ENCODE data around the gene C11orf16. TPM values are rescaled to one million over a fixed set of nuclear protein-coding genes. Genes with fewer than 3 reads are reported as not detected.
"Not testable (repeated sequence)": the region's sequence is repeated elsewhere in the genome, so short reads cannot be mapped to it uniquely, and the experiment has no call there.

C11orf16 gene
- total RNA-seq, 1 experiment from 2014 or later = not detected

DNA sequence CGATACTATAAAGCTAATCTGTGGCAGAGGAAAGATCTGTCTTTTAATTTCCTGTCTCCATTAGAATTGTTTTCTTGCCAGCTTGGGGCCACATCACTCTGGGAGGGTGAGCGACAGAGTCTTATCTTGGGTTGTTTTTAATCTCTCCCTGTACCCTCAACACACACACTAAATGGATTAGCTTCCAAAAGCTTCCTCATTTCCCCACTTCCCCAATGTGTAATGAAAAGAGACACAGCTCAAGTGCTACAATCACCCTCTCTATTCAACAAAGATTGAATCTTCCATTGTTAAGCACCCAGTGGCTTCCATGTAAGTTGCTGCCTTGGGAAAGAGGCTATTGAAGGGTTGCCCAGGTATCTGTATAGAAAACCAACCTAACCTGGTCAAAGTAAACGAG lies 16.1 kb upstream of the C11orf16 start:
- DNase-seq = no peak
- Histone ChIP-seq H3K4me3 (ENCODE audit: insufficient read depth, low read depth, low read length) (no peak overlapping the region), H3K36me3 (replicated peaks; ENCODE audit: control insufficient read depth, insufficient read depth, low read length) (no peaks in the 10 kb centered on the region), H3K27me3 (ENCODE audit: control insufficient read depth, insufficient read depth, low read length) (no peaks in the 10 kb centered on the region)

DNA sequence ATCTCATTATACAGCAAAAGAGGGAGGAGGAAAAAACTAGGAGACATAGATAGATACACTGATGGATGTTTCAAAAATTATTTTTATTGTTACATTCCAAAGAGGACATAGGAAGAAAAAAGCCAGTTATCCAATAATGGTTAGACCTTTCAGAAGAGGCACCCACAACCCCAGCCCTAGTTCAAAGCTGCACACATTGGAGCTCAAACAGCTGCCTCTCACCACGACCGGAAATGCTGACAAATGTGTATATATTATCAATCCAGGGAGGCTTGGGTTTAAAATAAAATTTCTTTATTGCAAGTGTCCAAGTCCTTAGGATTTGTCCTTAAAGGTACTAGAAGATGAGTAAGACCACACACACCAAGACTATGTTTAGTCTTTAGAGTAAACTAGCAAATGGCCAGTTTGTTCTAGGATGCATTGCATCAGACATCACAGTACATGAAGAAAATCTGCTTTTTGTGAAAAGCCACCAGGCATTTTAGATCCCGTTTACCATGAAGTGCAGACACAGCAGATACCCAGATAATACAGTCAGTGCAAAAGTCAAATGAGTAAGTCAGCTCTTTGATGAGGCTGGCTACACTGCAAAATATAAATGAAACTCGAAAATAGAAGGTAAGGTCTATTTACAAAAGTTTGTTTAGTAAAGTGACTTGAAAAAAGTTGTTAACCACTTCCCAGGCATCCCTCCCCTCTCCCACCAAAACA lies 14.6 kb upstream of the C11orf16 start:
- DNase-seq = no peak
- no peaks in the 10 kb centered on the region for H3K27me3 ChIP-seq (ENCODE audit: control insufficient read depth, insufficient read depth, low read length)
- H3K36me3 ChIP-seq (replicated peaks; ENCODE audit: control insufficient read depth, insufficient read depth, low read length) = no peaks in the 10 kb centered on the region
- H3K4me3 ChIP-seq (ENCODE audit: insufficient read depth, low read depth, low read length) = no peak overlapping the region

GRCh38 chr11:8942518-8943066 lies 9.8 kb upstream of the C11orf16 start, which contains the start of gene ASCL3:
TSS of gene ASCL3 (minus strand) at chr11:8943016. CDS start at chr11:8938161, 4,855 bp downstream.
- Histone ChIP-seq H3K36me3 (replicated peaks; ENCODE audit: control insufficient read depth, insufficient read depth, low read length) (no peaks in the 10 kb centered on the region), H3K4me3 (ENCODE audit: insufficient read depth, low read depth, low read length) (no peak within 1 kb of the TSS), H3K27me3 (ENCODE audit: control insufficient read depth, insufficient read depth, low read length) (no peaks in the 10 kb centered on the region)
- no peak for DNase-seq

GRCh38 chr11:8941341-8942103 lies 8.8 kb upstream of the C11orf16 start:
- DNase-seq = no peak
- Histone ChIP-seq H3K27me3 (ENCODE audit: control insufficient read depth, insufficient read depth, low read length) (no peaks in the 10 kb centered on the region), H3K4me3 (ENCODE audit: insufficient read depth, low read depth, low read length) (no peak overlapping the region), H3K36me3 (replicated peaks; ENCODE audit: control insufficient read depth, insufficient read depth, low read length) (no peaks in the 10 kb centered on the region)

GRCh38 chr11:8937659-8938058 lies 4.9 kb upstream of the C11orf16 start:
- Histone ChIP-seq H3K4me3 (ENCODE audit: insufficient read depth, low read depth, low read length) (no peak overlapping the region), H3K27me3 (ENCODE audit: control insufficient read depth, insufficient read depth, low read length) (no peaks in the 10 kb centered on the region), H3K36me3 (replicated peaks; ENCODE audit: control insufficient read depth, insufficient read depth, low read length) (no peaks in the 10 kb centered on the region)
- no peak for DNase-seq

DNA sequence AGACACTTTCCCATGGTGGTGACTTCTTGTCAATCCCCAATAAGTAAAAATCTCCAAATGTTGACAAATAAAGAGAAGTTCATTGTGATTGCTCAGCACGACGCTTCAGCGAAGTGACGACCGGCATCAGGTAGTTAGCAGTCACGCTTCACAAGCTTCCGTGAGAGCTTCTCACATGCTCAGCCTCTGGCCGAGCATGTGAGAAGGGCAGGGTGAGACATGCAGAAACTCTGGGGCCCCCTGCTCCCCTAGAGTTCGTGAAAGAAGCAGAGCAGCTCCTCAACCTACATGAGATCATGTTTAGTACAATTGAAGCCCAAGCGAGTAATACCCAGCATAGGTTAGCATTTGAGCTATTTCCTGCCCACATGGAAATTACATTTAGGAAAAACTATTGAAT lies 4.4 kb upstream of the C11orf16 start:
- H3K36me3 ChIP-seq (replicated peaks; ENCODE audit: control insufficient read depth, insufficient read depth, low read length) = no peaks in the 10 kb centered on the region
- DNase-seq = no peak
- no peak overlapping the region for H3K4me3 ChIP-seq (ENCODE audit: insufficient read depth, low read depth, low read length)
- H3K27me3 ChIP-seq (ENCODE audit: control insufficient read depth, insufficient read depth, low read length) = no peaks in the 10 kb centered on the region

DNA sequence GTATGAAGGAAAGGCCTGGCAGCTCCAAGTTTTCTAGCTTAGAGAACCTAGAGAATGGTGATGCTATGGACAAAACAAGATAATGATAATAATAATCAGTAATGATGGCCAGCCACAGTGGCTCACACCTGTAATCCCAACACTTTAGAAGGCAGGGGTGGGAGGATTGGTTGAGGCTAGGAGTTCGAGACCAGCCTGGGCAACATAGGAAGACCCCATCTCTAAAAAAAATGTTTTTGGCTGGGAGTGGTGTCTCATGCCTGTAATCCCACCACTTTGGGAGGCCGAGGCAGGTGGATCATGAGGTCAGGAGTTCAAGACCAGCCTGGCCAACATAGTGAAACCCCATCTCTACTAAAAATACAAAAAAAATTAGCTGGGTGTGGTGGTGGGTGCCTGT lies 3.0 kb upstream of the C11orf16 start:
- H3K4me3 ChIP-seq (ENCODE audit: insufficient read depth, low read depth, low read length); DNase-seq; H3K36me3 ChIP-seq (replicated peaks; ENCODE audit: control insufficient read depth, insufficient read depth, low read length); H3K27me3 ChIP-seq (ENCODE audit: control insufficient read depth, insufficient read depth, low read length): not testable (repeated sequence)

GRCh38 chr11:8934742-8935488 lies 2.2 kb upstream of the C11orf16 start:
- H3K27me3 ChIP-seq (ENCODE audit: control insufficient read depth, insufficient read depth, low read length) = no peaks in the 10 kb centered on the region
- no peak for DNase-seq
- H3K4me3 ChIP-seq (ENCODE audit: insufficient read depth, low read depth, low read length) = no peak overlapping the region
- H3K36me3 ChIP-seq (replicated peaks; ENCODE audit: control insufficient read depth, insufficient read depth, low read length) = no peaks in the 10 kb centered on the region

DNA sequence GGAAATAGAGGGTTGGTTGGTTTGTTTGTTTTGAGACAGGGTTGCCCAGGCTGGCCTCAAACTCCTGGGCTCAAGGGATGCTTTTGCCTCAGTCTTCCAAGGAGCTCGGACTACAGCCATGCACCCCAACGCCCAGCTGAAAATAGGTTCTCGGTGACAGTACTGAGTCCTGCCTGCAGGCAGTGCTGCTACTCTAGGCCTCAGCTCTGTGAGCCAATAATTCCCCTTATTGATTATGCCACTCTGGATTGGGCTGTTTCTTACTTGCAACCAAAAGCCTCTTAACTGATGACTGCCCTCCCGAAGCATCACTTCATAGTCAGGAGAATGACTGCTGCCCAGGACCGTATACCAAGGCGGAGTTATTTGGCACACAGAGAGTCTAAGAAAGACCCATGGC lies 1.2 kb upstream of the C11orf16 start:
- peak; percentile 51 for DNase-seq
- H3K4me3 ChIP-seq (ENCODE audit: insufficient read depth, low read depth, low read length) = no peak overlapping the region
- H3K36me3 ChIP-seq (replicated peaks; ENCODE audit: control insufficient read depth, insufficient read depth, low read length) = no peaks in the 10 kb centered on the region
- no peaks in the 10 kb centered on the region for H3K27me3 ChIP-seq (ENCODE audit: control insufficient read depth, insufficient read depth, low read length)

DNA sequence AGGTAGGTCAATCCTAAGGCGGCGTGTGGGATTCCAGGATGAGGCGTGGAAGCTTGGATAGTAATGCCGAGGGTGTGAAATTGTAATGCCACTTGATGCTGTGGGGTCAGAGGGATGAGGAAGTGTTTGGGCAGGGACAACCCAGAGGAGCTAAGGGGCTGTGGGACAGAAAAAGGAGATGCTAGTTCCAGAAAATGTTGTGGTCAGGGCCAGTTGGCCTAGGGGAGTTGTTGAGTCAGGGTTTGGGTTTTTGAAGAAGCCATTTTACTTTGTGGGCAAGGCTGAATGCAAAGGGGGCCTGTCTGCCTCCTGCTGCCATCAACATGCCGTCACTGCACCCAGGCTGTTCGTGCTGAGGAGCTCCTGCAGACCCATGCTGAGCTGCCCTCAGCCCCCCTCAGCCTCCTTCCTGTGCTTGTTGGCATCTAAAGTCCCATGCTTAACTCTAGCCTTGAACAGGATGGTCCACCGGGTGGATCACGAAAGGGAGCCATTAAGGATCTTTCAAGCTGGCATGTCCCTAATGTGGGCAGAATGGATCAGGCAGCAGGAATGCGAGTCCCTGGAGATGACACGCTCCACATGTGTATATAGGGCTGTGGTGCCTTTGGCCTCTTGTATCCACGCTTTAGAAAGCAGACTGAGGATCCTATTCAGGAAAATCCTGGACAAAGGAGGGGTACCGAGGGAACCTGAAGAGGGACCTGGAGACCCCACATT lies 2.1 kb downstream of the C11orf16 start:
- Histone ChIP-seq H3K4me3 (ENCODE audit: insufficient read depth, low read depth, low read length) (no peak overlapping the region), H3K36me3 (replicated peaks; ENCODE audit: control insufficient read depth, insufficient read depth, low read length) (no peaks in the 10 kb centered on the region), H3K27me3 (ENCODE audit: control insufficient read depth, insufficient read depth, low read length) (no peaks in the 10 kb centered on the region)
- DNase-seq = no peak

GRCh38 chr11:8928981-8929615 lies 3.6 kb downstream of the C11orf16 start:
- DNase-seq = no peak
- Histone ChIP-seq H3K27me3 (ENCODE audit: control insufficient read depth, insufficient read depth, low read length) (no peaks in the 10 kb centered on the region), H3K4me3 (ENCODE audit: insufficient read depth, low read depth, low read length) (no peak overlapping the region), H3K36me3 (replicated peaks; ENCODE audit: control insufficient read depth, insufficient read depth, low read length) (no peaks in the 10 kb centered on the region)

- DNase-seq = no peak
These were observed 4.5 kb downstream of the C11orf16 start for GRCh38 chr11:8928205-8928604.

DNA sequence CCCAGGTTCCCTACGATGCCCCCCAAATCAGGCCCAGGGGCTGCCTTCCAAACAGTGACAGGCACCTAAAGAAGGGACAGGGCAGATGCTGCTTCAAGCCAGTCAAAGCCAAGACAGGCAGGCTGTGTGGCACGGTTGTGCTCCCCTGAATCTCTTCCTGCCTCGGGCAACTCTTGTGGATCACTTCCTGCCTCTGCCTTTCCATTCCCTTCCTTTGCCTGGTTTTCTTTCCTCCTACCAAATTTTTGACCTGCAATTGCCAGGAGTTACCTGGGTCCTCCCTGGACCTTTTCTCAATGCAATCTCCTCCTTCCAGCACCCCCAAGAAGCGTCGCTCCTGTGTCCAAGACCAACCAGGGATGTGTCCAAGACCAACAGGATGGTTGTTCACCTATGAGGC lies 5.5 kb downstream of the C11orf16 start:
- no peaks in the 10 kb centered on the region; the same call in 1 of the 2 replicates for H3K36me3 ChIP-seq (replicated peaks; ENCODE audit: control insufficient read depth, insufficient read depth, low read length)
- no peaks in the 10 kb centered on the region for H3K27me3 ChIP-seq (ENCODE audit: control insufficient read depth, insufficient read depth, low read length)
- no peak overlapping the region for H3K4me3 ChIP-seq (ENCODE audit: insufficient read depth, low read depth, low read length)
- DNase-seq = no peak

More at GRCh38 chr11:8928205-8928604, 4.5 kb downstream of the C11orf16 start:
- no peaks in the 10 kb centered on the region for H3K36me3 ChIP-seq (replicated peaks; ENCODE audit: control insufficient read depth, insufficient read depth, low read length)
- no peak overlapping the region for H3K4me3 ChIP-seq (ENCODE audit: insufficient read depth, low read depth, low read length)
- H3K27me3 ChIP-seq (ENCODE audit: control insufficient read depth, insufficient read depth, low read length) = no peaks in the 10 kb centered on the region

- DNase-seq = no peak
- Histone ChIP-seq H3K36me3 (replicated peaks; ENCODE audit: control insufficient read depth, insufficient read depth, low read length) (peaks cover 2% of the 10 kb centered on the region), H3K4me3 (ENCODE audit: insufficient read depth, low read depth, low read length) (no peak overlapping the region), H3K27me3 (ENCODE audit: control insufficient read depth, insufficient read depth, low read length) (no peaks in the 10 kb centered on the region)
These were observed 6.5 kb downstream of the C11orf16 start for GRCh38 chr11:8926236-8926635.

All from H7 (cell line).